Left lung (tissue), 10 donors: ENCODE measurements around the gene PTPRC. TPM values are rescaled to one million over a fixed set of nuclear protein-coding genes. Genes with fewer than 3 reads are reported as not detected.
A peak's percentile ranks its signal among the peaks of the same experiment; 100 is the strongest.

Experiments used
- ATAC-seq: fragments of 200-7000 bp; cut with Tn5 transposase; one replicate; pipeline ENCODE4 v1.9.1; 2020; ENCODE audit warnings: moderate library complexity
- DNase-seq, 4 donors: peaks; one replicate each; pipeline ENCODE4 v3.0.0-alpha.2; 2013 to 2020
- H3K27ac ChIP-seq, 2 donors: fragments of 200-600 bp; sonication (generic) in 1 of 2; one replicate each; pipeline versions ENCODE4 v1.5.0 to v1.8.0; 2020 to 2021
- H3K27me3 ChIP-seq, 2 donors: fragments of 200-600 bp; sonication (generic) in 1 of 2; one replicate each; pipeline versions ENCODE4 v1.5.0 to v1.8.0; 2020 to 2021
- H3K36me3 ChIP-seq, 2 donors: fragments of 200-600 bp; sonication (generic) in 1 of 2; one replicate each; pipeline versions ENCODE4 v1.5.0 to v1.8.0; 2020 to 2021
- H3K4me1 ChIP-seq, 2 donors: fragments of 200-600 bp; one replicate each; pipeline ENCODE4 v1.8.0; 2021
- H3K4me3 ChIP-seq, 2 donors: fragments of 200-600 bp; sonication (generic) in 1 of 2; one replicate each; pipeline versions ENCODE4 v1.5.0 to v1.8.0; 2020 to 2021; ENCODE audit warnings: mild to moderate bottlenecking in 1 of 2
- H3K9me3 ChIP-seq, 2 donors: fragments of 200-600 bp; sonication (generic) in 1 of 2; one replicate each; pipeline versions ENCODE4 v1.5.0 to v1.8.0; 2020 to 2021
- intact Hi-C, 2 donors: fragments of 100-400 bp; cut with DNase I; formaldehyde crosslinking; loops; one replicate each; pipeline versions ENCODE4 v1.11.2 to v1.14.2; 2022
- polyA plus RNA-seq, 6 donors: library from polyadenylated mRNA; unstranded; fragments of 120-200 nt; gene quantifications; one replicate each; pipeline ENCODE4 v1.2.1, GENCODE V29; 2013; ENCODE audit not compliant: insufficient read length in 6 of 6
- total RNA-seq, 2 donors: library from RNA; stranded (reverse); fragmentation: NEBNext Ultra II Directional; extraction: Animal tissue kit (Norgen Biotek cat#: 25700); gene quantifications; one replicate each; pipeline ENCODE4 v1.2.1, GENCODE V29; 2021
- TF ChIP-seq, protein P1 (sequence below), 2 donors: fragments of 200-600 bp; sonication (generic) in 1 of 2; IDR thresholded peaks; one replicate each; pipeline versions ENCODE4 v1.5.0 to v1.8.0; 2021; ENCODE audit warnings: antibody characterized with exemption in 2 of 2
- donor health status: DM: no; HTN: yes; CAD: no.
- donor health status: DM: no; HTN: no; CAD: no.

The PTPRC gene
- total and polyA plus RNA-seq, 8 donors: 7.0 to 180 (median 9.9) TPM

DNA sequence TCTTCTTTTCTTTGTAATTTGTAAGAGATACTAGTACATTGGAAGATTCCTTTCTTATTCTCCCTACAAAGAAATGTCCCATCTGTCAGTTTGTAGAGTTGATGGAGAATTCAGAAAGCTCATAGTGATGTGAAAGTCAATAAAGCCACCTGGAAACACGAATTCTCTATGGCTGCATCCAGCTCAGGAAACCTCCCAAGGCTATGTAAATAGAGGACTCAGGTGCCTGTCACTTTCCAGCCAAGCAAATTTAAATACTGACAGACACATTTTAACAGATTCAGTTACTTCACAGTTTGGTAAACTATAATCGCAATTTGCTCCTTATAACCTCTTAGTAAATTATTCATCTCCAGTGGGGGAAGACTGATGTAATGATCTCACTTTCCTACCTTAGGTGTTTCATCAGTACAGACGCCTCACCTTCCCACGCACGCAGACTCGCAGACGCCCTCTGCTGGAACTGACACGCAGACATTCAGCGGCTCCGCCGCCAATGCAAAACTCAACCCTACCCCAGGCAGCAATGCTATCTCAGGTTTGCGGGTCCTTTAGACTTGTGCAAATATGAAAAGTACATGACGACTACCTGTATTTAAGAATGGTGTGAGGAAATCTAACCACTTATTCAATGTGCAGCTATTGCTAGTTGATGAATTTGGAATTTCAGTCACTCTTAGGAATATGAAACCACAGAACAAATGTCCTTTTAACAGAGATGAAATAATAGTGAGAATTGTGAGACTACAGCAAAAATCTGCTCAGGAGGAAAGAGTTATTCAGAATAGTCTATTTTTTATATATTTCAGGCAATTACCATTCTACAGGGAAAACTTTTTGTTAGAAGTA is 60.6 kb downstream of the PTPRC start:
- peak; percentile 99 for ATAC-seq
- Histone ChIP-seq H3K9me3 (no peaks in the 10 kb centered on the region), H3K36me3 (peaks cover 0 to 55% of the 10 kb centered on the region in 2 donors), H3K27me3 (no peaks in the 10 kb centered on the region), H3K4me1 (peaks cover 0 to 17% of the 10 kb centered on the region in 2 donors), H3K4me3 (no peak overlapping the region), H3K27ac (no peak overlapping the region)
- TF ChIP-seq, protein P1, sequence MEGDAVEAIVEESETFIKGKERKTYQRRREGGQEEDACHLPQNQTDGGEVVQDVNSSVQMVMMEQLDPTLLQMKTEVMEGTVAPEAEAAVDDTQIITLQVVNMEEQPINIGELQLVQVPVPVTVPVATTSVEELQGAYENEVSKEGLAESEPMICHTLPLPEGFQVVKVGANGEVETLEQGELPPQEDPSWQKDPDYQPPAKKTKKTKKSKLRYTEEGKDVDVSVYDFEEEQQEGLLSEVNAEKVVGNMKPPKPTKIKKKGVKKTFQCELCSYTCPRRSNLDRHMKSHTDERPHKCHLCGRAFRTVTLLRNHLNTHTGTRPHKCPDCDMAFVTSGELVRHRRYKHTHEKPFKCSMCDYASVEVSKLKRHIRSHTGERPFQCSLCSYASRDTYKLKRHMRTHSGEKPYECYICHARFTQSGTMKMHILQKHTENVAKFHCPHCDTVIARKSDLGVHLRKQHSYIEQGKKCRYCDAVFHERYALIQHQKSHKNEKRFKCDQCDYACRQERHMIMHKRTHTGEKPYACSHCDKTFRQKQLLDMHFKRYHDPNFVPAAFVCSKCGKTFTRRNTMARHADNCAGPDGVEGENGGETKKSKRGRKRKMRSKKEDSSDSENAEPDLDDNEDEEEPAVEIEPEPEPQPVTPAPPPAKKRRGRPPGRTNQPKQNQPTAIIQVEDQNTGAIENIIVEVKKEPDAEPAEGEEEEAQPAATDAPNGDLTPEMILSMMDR (IDR thresholded peaks at IDR 0.05): peak; percentile 57 to 60
- DNase-seq: peak; percentile 28 to 88 (median 76)
- intact Hi-C loops: no loop called here

DNA sequence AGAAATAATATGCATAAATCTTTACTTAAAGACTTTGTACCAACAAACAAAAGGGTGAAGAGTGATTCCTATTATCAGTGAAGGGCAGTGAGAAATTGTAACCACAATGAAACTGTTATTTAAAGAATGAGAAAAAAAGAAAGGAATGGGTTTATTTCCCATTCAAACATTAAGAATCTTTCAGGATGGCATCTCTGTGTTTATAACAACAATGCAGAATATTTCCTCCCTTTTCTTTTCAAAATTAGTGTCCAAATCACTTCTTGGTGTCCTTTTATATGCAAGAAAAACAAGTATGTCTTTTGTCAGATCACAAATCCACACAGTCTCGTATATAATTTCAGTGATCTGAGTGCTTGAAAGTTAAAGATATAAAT is 61.2 kb downstream of the PTPRC start:
- intact Hi-C loops: no loop called here
- DNase-seq: no peak
- ATAC-seq: no peak
- no peaks in the 10 kb centered on the region for H3K9me3 ChIP-seq
- H3K4me3 ChIP-seq: no peak overlapping the region
- TF ChIP-seq, protein P1 (IDR thresholded peaks at IDR 0.05): no peak
- peaks cover 0 to 58% of the 10 kb centered on the region in 2 donors for H3K36me3 ChIP-seq
- no peaks in the 10 kb centered on the region for H3K27me3 ChIP-seq
- no peak overlapping the region for H3K27ac ChIP-seq
- peaks cover 0 to 11% of the 10 kb centered on the region in 2 donors for H3K4me1 ChIP-seq

DNA sequence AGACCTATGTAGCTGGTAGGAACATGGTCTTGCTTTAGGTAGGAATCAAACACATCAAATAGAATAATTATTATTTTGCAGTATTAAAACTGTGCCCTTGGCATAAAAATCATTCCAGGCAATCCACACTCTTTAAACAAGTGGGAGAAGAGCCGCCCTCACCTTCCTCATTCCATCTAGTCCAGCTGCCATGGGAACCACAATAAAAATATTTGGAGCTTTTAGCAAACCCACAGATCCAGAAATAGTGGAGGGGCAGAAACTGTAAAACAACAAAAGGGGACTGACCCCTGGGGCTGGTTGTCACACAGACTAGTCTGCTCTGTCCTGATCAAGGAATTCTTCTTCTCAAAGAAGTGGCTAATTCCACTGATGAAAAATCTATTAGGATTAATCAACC is 61.6 kb downstream of the PTPRC start:
- no peak overlapping the region for H3K4me3 ChIP-seq
- no peaks in the 10 kb centered on the region for H3K27me3 ChIP-seq
- intact Hi-C loops: no loop called here
- H3K9me3 ChIP-seq: no peaks in the 10 kb centered on the region
- peaks cover 0 to 10% of the 10 kb centered on the region in 2 donors for H3K4me1 ChIP-seq
- peak in 1 of 4 donors; percentile 10 for DNase-seq
- TF ChIP-seq, protein P1 (IDR thresholded peaks at IDR 0.05): no peak
- H3K27ac ChIP-seq: no peak overlapping the region
- peaks cover 0 to 61% of the 10 kb centered on the region in 2 donors for H3K36me3 ChIP-seq
- ATAC-seq: peak; percentile 29

DNA sequence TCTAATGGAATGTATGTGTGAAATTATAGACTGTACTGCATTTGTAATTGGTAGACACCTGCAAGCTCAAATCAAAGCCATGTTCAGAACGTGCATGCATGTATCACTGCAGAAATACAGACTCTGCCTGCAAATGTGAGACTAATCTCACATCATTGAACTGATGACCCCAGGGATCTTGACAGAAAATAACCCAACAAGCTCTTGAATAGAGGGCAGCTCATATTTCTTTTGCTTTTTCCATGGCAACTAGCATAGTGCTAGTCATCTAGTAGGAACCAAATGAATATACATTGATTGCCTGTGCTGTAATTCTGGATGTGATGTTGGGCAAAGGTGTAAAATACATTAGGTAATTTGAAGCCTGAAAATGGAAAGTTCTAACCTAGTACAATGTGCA is 62.4 kb downstream of the PTPRC start:
- Histone ChIP-seq H3K36me3 (peaks cover 0 to 69% of the 10 kb centered on the region in 2 donors), H3K27ac (no peak overlapping the region), H3K4me1 (peaks cover 0 to 10% of the 10 kb centered on the region in 2 donors), H3K9me3 (no peaks in the 10 kb centered on the region), H3K27me3 (no peaks in the 10 kb centered on the region), H3K4me3 (no peak overlapping the region)
- ATAC-seq: no peak
- TF ChIP-seq, protein P1 (IDR thresholded peaks at IDR 0.05): no peak
- no peak for DNase-seq
- intact Hi-C loops: no loop called here

DNA sequence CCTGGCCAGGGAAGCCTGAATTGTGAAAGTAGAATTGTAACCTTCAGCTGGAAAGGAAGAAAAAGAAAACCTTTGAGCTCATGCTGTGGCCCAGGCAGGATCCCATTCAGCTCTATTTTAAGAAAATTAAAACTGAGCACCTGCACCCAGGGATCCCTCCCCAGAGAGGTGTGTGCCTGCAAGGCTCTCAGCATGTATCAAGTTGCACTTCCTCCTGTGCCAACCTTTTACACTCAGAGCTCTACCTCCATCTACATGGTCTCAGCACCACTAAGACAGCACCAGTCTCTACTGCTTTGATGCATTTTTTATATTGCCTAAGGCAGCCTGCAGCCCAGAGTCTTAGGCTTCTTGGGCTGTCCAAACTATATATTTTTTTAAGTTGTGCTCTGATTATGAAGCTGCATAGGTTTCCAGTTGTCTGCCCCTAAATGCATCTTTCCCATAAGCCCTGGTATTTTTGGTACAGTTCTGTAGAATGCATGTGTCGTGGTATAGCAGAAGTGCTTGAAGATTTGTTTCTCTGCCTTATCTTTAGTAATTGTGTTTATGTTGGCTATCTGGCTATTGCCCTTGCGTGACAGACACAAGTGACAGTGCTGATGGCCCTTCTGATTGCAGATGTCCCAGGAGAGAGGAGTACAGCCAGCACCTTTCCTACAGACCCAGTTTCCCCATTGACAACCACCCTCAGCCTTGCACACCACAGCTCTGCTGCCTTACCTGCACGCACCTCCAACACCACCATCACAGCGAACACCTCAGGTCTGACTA is 63.1 kb downstream of the PTPRC start:
- peaks cover 0 to 10% of the 10 kb centered on the region in 2 donors for H3K4me1 ChIP-seq
- intact Hi-C loops: no loop called here
- H3K27ac ChIP-seq: no peak overlapping the region
- ATAC-seq (no peak), DNase-seq (no peak)
- TF ChIP-seq, protein P1 (IDR thresholded peaks at IDR 0.05): no peak
- peaks cover 0 to 76% of the 10 kb centered on the region in 2 donors for H3K36me3 ChIP-seq
- no peaks in the 10 kb centered on the region for H3K9me3 ChIP-seq
- no peak overlapping the region for H3K4me3 ChIP-seq
- no peaks in the 10 kb centered on the region for H3K27me3 ChIP-seq
